Effector CD8-positive, alpha-beta T cell (primary cell): Measurements from ENCODE around the gene EN2.

Experiments
- DNase-seq: peaks from one replicate; lab custom pipeline; 2025; lab: John Stamatoyannopoulos, UW

EN2 gene

GRCh38 chr7:155486783-155487508 is 29.0 kb downstream of the EN2 start:
- DNase-seq: no peak

DNA sequence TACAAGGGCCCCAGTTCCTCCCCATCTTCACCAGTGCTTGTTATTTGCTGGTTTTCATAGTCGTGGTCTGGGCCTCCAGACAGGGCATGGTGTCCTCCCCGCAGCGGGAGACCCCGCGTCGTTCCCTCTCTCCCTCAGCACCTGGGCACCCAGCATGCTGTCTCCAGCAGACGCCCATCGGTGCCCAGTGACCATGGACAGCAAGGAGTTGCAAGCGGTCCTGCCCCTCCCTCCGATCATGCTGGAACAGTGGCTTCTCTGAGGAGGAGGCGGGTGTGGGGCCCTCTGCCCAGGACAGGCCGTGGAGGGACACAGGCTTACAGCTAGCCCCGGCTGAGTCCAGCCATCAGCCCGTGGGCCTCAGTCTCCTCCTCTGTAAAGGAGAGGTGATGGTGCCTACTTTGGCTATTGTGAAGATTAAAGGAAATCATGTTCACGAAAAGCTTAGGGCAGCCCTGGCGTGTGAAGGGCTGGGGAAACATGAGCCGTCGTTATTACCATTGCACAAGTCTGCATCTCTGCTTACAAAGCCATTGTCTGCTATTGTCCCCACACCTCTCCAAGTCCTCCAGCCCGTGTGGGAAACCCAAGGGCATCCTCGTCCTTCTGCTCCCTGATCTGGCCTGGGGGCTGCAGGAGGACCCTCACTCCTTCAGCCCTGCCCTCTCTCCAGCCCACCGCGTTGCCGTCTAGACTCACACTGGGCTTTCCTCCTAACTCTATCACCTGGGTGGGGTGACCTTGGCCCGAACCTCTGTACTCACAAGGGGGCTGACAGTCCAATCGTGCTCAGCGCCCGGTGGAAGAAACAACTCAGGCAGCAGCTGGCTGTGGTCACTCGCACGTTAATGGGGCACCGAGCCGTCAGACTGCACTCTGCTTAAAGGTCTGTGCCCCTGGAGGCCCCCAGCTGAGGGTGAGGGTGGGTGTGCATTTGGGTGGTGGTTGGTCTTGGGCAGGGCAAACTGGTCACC is 29.9 kb downstream of the EN2 start:
- no peak for DNase-seq

DNA sequence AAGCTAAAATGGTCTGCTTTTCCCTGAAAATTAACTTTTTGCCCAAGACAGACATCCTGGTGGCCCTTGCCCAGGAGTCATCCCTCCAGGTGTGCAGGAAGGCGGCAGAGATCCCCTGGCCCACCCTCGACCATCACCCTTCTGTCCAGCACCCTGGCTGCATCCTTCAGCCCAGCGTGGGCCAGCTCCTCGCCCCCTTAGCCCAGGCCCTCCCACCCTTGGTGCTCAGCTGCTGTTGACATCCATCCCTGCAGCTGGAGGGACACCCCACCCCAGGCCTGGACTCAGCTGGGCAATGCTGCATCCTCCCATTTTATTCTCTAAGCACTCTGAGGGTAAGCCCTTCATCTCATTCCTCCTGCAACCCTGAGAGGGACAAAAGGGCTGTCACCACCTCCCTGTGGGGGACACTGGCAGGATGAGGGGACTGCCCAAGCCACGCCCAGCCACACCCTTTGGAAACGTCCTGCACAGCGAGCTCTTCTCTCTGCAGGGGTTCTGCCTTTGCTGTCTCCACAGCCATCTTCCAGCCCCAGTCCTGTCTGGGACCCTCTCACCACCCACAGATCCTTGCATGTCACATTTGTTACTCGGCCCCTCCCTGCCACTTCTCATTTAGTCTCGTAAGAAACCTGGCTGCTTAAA is 30.7 kb downstream of the EN2 start:
- no peak for DNase-seq

DNA sequence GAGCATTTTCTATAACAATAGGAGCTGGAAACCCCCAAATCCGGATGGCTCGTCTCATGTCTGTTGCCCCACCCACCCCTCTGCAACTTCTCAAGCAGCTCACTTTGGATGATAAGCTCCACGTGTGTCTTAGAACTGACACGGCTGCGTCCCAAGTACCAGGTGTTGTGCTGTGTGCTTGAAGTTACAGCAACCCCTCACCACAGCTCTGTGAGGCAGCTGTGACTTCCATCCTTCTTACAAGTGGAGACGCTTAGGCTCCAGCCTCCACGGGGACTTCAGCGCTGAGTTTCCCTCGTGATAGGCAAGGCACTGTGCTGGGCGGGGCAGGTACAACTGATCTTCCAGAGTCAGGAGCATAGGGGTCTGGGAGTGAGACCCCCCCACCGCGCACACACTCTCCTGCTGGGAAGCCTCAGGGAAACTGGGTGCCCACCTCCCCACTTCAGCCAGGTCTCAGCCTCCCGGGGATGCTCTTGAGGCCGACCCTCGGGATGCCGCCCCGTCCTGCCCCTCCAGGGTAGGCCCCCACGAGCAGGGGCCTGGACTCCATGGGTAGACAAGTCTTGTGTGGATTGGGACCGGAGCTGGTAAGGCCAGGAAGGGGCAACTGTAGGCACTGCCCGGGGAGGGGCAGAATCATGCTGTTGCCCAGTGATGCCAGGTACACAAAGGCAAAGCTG is 31.4 kb downstream of the EN2 start:
- no peak for DNase-seq

- no peak for DNase-seq
Measured at GRCh38 chr7:155489862-155490696, 32.1 kb downstream of the EN2 start.

- no peak for DNase-seq
Measured at GRCh38 chr7:155490697-155491628, 33.0 kb downstream of the EN2 start.

DNA sequence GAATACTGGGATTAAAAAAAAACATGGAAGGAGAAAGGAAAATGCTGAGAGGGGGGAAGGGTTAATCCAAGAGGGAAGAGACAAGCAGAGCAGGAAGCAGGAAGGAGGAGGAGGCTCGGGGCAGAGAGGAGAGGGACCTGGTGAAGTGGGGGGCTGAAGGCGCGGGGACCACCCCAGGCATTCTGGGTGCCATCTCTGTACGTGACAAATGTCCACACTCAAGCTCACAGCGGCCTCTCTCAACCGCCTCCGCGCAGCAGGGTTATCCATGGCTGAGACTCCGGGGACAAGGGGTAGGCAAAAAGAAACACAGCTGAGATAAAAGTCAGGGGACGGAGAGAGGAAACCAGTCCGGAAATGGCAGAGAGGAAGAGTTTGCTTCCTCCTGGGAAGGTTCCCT is 33.9 kb downstream of the EN2 start:
- DNase-seq: no peak

GRCh38 chr7:155493744-155494538 is 36.0 kb downstream of the EN2 start:
- no peak for DNase-seq

- no peak for DNase-seq
Measured at GRCh38 chr7:155494551-155494950, 36.6 kb downstream of the EN2 start.

GRCh38 chr7:155495440-155496248 is 37.7 kb downstream of the EN2 start:
- DNase-seq: no peak

GRCh38 chr7:155496267-155497005 is 38.5 kb downstream of the EN2 start:
- no peak for DNase-seq

DNA sequence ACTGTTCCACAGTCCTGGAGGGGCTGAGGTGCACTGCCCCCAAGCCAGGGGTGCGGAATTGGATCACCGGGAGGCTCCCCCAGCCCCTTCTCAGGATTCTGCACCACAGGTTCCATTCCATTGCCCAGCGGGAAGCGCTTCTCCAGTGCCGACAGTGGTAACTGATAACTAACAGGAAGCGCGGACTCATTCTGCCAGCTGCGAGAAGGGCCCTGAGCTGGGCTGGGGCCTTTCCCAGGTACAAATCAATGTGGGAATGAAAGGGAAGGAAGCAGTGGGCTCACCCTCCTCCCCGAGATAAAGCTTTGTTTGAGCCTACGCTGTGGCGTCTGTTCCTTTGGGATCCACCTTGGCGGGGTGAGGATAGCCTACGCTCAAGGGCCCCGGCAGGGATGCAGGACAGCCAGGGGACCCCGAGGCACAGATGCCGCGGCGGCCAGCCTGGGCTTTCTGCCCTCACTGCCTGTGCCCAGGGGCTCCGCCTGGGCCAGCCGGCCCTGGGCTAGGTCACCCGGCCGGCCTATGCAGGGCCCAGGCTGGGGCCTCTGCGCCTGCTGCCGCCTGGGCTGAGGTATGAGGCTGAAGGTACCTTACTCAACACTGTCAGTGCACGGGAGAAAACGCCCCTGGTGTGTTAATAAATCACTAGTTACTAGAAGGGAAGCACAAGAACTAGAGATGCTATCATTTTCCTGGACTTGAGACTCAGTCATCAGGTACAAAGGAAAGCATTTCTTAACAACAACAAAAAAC is 39.4 kb downstream of the EN2 start:
- DNase-seq: no peak

DNA sequence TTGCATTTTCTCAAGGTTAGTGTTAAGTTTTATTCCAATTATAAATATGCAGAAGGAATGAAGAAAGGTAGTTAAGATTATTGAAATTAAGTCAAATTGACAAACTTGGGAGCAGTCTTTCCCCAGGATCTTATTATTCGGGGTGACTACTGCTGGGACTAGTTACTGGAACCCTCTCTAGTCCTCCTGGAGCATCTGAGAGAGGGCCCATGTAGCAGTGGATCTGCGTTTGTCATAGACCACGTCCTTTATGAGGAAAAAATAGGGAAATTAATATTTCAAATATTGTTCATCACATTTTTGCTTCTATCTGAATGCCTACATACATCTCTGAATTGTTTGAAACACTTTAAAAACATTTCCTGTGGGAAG is 47.5 kb downstream of the EN2 start:
- no peak for DNase-seq

GRCh38 chr7:155506854-155507337 is 49.0 kb downstream of the EN2 start:
- DNase-seq: no peak

GRCh38 chr7:155507576-155507975 is 49.6 kb downstream of the EN2 start:
- DNase-seq: no peak
